HEK293 (cell line): ENCODE measurements around the gene PSG3.
"Not testable (repeated sequence)": the region's sequence is repeated elsewhere in the genome, so short reads cannot be mapped to it uniquely, and the experiment has no call there.

Source experiments
- CTCF ChIA-PET: fragments of 350-600 bp; formaldehyde crosslinking; extraction: SDS; loops from one replicate; lab custom pipeline; 2021; ENCODE audit warnings: antibody characterized with exemption; lab: Yijun Ruan, JAX
- POLR2A ChIA-PET: fragments of 300-600 bp; formaldehyde crosslinking; extraction: SDS; loops from one replicate; lab custom pipeline; 2020; ENCODE audit warnings: antibody characterized with exemption, inconsistent platforms; lab: Yijun Ruan, JAX
- H3K27ac ChIP-seq: fragments of 200-500 bp; sonication (Bioruptor generic); 2 replicates; pipeline ENCODE4 v1.5.1; 2014; ENCODE audit warnings: low read depth, low read length, control low read depth, inconsistent platforms; ENCODE audit errors: extremely low read depth
- H3K36me3 ChIP-seq, 2 experiments: fragments of 200-500 bp in 1 of 2; sonication (Bioruptor generic) in 1 of 2; 1 replicate in 1 of 2; 2 replicates in 1 of 2; pipeline ENCODE4 v1.5.1; 2014 to 2017; ENCODE audit warnings: inconsistent platforms in 2 of 2, low read length in 2 of 2; ENCODE audit not compliant: control insufficient read depth in 2 of 2, insufficient read depth in 1 of 2
- H3K4me1 ChIP-seq: fragments of 200-500 bp; sonication (Bioruptor generic); 2 replicates; pipeline ENCODE4 v1.5.1; 2014; ENCODE audit warnings: mild to moderate bottlenecking, low read length, inconsistent platforms; ENCODE audit not compliant: control insufficient read depth, insufficient read depth
- H3K4me3 ChIP-seq: 2 replicates; pipeline ENCODE4 v1.5.1; 2011; ENCODE audit warnings: low read depth, mild to moderate bottlenecking, control low read depth, low read length, moderate library complexity
- H3K9me3 ChIP-seq: fragments of 200-500 bp; sonication (Bioruptor generic); 2 replicates; pipeline ENCODE4 v1.5.1; 2014; ENCODE audit warnings: low read depth, low read length, inconsistent platforms; ENCODE audit not compliant: control insufficient read depth, insufficient read depth
- CTCF ChIP-seq: fragments of 450-650 bp; formaldehyde crosslinking; IDR thresholded peaks from 2 replicates; pipeline ENCODE4 v1.5.1; 2016; ENCODE audit warnings: missing biosample characterization, missing genetic modification characterization
- EGR2 ChIP-seq: fragments of 450-650 bp; formaldehyde crosslinking; IDR thresholded peaks from 2 replicates; pipeline ENCODE4 v1.5.1; 2016; ENCODE audit warnings: low read depth, missing biosample characterization, missing genetic modification characterization
- ZBTB48 ChIP-seq: fragments of 450-650 bp; formaldehyde crosslinking; IDR thresholded peaks from 2 replicates; pipeline ENCODE4 v1.5.1; 2016; ENCODE audit warnings: missing biosample characterization, missing genetic modification characterization
- ZNF18 ChIP-seq: fragments of 450-650 bp; formaldehyde crosslinking; IDR thresholded peaks from 2 replicates; pipeline ENCODE4 v1.5.1; 2016; ENCODE audit warnings: missing biosample characterization, missing genetic modification characterization
- ZNF2 ChIP-seq: fragments of 450-650 bp; formaldehyde crosslinking; IDR thresholded peaks from 2 replicates; pipeline ENCODE4 v1.5.1; 2016; ENCODE audit warnings: missing biosample characterization, missing genetic modification characterization
- ZNF654 ChIP-seq: fragments of 450-650 bp; formaldehyde crosslinking; IDR thresholded peaks from 2 replicates; pipeline ENCODE4 v1.5.1; 2016; ENCODE audit warnings: low read depth, missing biosample characterization, missing genetic modification characterization

Gene PSG3

DNA sequence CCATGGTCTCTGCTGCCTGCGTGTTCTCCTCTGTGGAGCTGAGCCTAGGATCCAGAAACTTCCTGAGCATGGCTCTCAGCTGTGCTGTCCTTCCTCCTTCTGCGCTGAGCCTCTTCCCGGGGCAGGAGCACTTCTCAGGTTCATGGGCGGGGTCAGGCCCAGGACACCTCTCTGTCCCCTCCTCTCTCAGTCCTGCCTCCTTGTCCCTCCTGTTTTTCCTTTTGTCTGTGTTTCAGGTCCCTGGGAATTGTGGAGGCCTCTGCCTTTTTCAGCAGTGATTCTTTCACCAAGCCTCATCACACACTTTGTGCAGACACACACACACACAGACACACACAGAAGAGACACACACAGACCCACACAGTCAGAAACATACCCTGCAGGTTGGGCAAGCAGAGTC, at the start of gene PSG3:
Gene PSG3 (minus strand): TSS at position 101 of the 400 bp plus-strand sequence. CDS start 97 bp downstream, at position 4.
- H3K4me3 ChIP-seq, H3K27ac ChIP-seq, H3K4me1 ChIP-seq, H3K9me3 ChIP-seq, H3K36me3 ChIP-seq, POLR2A ChIA-PET: not testable (repeated sequence)
- CTCF ChIA-PET: interaction anchor here (1.4 to 4.4 kb wide), 3 partner anchors 35 to 106 kb away, joined by 3 to 34 read pairs (median 14); no protein-coding TSS in a partner anchor

DNA sequence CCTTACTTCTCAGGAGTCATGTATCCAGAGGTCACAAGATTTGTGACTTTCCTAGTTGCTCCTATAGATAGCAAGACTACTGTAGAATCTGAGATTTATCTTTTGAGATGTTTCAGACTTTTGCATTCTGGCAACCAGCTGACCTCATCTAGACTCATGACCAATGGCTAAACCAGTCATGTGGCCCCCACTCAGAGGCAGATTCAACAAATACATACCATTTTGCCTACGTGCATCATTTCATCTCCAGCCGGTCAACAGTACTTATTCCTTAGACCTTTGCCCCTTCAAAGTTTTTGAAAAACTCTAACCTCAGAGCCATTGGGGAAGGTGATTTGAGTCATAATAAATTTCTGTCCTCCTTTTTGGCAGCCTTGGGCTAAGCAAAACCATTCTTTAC, 48.5 kb upstream of the PSG3 start:
- CTCF ChIA-PET, H3K4me3 ChIP-seq: not testable (repeated sequence)

GRCh38 chr19:42787766-42788165, 47.5 kb upstream of the PSG3 start:
- H3K9me3 ChIP-seq, H3K4me3 ChIP-seq, H3K36me3 ChIP-seq, POLR2A ChIA-PET, H3K4me1 ChIP-seq, H3K27ac ChIP-seq: not testable (repeated sequence)
- CTCF ChIA-PET: interaction anchor here (0.7 kb wide), 1 partner anchor 153 kb away, joined by 3 read pairs; no protein-coding TSS in a partner anchor

More for the DNA sequence above, 48.5 kb upstream of the PSG3 start:
- POLR2A ChIA-PET, H3K4me1 ChIP-seq, H3K36me3 ChIP-seq, H3K27ac ChIP-seq, H3K9me3 ChIP-seq: not testable (repeated sequence)

DNA sequence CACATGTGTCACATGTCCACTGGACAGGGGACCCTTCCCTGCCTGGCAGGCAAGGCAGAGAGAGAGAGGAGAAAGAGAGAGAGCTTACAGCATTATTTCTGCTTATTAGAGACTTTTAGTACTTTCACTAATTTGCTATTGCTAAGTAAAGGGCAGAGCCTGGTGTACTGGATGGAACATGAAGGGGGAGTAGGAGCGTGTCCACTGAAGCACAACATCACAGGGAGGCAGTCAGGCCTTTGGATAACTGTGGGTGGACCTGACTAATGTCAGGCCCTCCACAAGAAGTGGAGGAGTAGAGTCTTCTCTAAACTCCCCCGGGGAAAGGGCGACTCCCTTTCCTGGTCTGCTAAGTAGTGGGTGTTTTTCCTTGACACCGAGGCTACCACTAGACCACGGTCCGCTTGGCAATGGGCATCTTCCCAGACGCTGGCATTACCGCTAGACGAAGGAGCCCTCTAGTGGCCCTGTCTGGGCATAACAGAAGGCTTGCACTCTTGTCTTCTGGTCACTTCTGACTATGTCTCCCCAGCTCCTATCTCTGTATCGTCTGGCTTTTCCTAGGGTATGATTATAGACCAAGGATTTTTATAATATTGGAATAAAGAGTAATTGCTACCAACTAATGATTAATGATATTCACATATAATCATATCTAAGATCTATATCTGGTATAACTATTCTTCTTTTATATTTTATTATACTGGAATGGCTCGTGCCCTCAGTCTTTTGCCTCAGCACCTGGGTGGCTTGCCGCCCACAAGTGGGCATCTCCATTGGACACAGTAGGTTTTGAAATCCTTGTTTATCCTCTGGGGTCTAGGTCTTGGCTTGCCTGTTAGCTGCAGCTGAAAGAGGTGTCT, 36.7 kb upstream of the PSG3 start:
- H3K4me1 ChIP-seq, POLR2A ChIA-PET, H3K9me3 ChIP-seq, H3K27ac ChIP-seq, H3K36me3 ChIP-seq, H3K4me3 ChIP-seq: not testable (repeated sequence)
- CTCF ChIA-PET: interaction anchor here (0.6 to 6.3 kb wide), 24 partner anchors 13 to 536 kb away, joined by 3 to 47 read pairs (median 4); partner anchors contain the start of gene PSG8
- TF ChIP-seq ZNF654 (tag by site-specific recombination): peak; percentile 81
- peak; percentile 64 for TF ChIP-seq CTCF (tag by site-specific recombination)
- TF ChIP-seq ZNF2 (tag by site-specific recombination): peak; percentile 77; the same call in 1 of the 2 replicates
- TF ChIP-seq EGR2 (tag by site-specific recombination): 0 out of 2 replicates have a peak, but pooled peaks have one; percentile 16

DNA sequence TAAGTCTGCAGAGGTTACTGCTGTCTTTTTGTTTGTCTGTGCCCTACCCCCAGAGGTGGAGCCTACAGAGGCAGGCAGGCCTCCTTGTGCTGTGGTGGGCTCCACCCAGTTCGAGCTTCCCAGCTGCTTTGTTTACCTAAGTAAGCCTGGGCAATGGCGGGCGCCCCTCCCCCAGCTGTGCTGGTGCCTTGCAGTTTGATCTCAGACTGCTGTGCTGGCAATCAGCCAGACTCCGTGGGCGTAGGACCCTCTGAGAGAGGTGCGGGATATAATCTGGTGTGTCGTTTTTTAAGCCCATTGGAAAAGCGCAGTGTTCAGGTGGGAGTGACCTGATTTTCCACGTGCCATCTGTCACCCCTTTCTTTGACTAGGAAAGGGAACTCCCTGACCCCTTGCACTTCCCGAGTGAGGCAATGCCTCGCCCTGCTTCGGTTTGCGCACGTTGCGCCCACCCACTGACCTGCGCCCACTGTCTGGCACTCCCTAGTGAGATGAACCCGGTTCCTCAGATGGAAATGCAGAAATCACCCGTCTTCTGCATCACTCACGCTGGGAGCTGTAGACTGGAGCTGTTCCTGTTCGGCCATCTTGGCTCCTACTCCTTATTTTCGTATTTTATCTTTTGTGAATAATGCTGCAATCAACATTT, 34.4 kb upstream of the PSG3 start:
- H3K4me1 ChIP-seq, H3K27ac ChIP-seq, H3K9me3 ChIP-seq, H3K4me3 ChIP-seq, H3K36me3 ChIP-seq, POLR2A ChIA-PET: not testable (repeated sequence)
- CTCF ChIA-PET: interaction anchor here (0.9 to 6.3 kb wide), 6 partner anchors 15 to 140 kb away, joined by 3 to 47 read pairs (median 8); no protein-coding TSS in a partner anchor
- TF ChIP-seq ZBTB48 (tag by site-specific recombination): peak; percentile 21; the same call in 1 of the 2 replicates

DNA sequence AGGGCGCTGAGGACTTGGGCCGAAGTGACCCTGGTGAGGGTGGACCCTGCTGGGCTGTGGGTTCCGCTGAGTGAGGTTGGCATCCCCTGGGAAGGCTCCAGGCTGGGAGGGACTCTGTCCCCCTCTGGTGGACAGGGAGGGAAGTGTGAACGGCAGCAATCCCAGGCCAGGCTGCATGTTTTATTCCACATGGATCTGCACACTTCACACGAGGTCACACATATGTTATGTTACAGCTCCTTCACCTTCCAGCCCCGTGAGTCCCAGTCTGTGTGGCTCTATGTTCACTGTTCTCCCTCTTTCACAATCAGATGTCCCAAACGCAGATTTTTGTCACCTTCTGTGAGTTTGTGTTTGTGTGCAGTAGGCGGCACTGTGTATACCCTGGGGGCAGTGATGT, 27.0 kb upstream of the PSG3 start:
- H3K27ac ChIP-seq, POLR2A ChIA-PET, H3K9me3 ChIP-seq, H3K36me3 ChIP-seq, H3K4me3 ChIP-seq, H3K4me1 ChIP-seq: not testable (repeated sequence)
- peak; percentile 20 for TF ChIP-seq ZNF654 (tag by site-specific recombination)
- TF ChIP-seq CTCF (tag by site-specific recombination): peak; percentile 51; the same call in 1 of the 2 replicates
- TF ChIP-seq ZNF18 (tag by site-specific recombination): peak; percentile 71
- CTCF ChIA-PET: interaction anchor here (0.7 to 2.2 kb wide), 4 partner anchors 16 to 161 kb away, joined by 3 to 9 read pairs (median 6); no protein-coding TSS in a partner anchor

DNA sequence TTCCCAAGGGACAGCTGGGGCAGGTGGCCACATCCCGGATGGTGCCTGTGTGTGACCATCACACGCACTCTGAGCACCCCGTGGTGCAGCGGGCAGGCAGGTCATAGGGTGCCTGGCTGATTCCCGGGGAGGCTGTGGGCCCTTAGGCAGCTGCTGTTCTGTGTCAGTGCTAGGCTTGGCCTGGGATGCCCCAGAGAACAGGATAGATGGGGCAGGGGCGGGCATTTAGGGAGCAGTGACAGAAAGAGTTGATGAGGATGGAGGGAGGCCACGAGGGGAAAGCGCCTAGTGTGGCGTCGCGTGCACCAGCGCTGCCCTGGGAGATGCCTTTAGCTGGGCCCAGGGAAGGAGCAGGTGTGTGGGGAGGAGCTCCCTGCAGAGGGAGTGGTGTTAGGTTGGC, 26.6 kb upstream of the PSG3 start:
- H3K9me3 ChIP-seq, H3K36me3 ChIP-seq, H3K27ac ChIP-seq, H3K4me3 ChIP-seq, POLR2A ChIA-PET, H3K4me1 ChIP-seq: not testable (repeated sequence)
- CTCF ChIA-PET: interaction anchor here (0.5 to 2.2 kb wide), 6 partner anchors 15 to 1132 kb away, joined by 3 to 9 read pairs (median 4); no protein-coding TSS in a partner anchor
